Gastrocnemius medialis (tissue), 4 donors: Measurements from ENCODE around the gene KIAA1217. TPM values are rescaled to one million over a fixed set of nuclear protein-coding genes. Genes with fewer than 3 reads are reported as not detected.

ENCODE experiments used
- ATAC-seq, 2 donors: fragments of 150-250 bp; one replicate each; pipeline ENCODE4 v1.9.1; 2016
- DNase-seq, 2 donors: peaks; one replicate each; pipeline ENCODE4 v3.0.0-alpha.2; 2019
- H3K27ac ChIP-seq, 4 donors: fragments of 200-600 bp; sonication (generic); 1 replicate in 1 of 4; 2 replicates in 3 of 4; pipeline ENCODE4 v1.5.1; 2016 to 2018; ENCODE audit warnings: mild to moderate bottlenecking in 2 of 4, moderate library complexity in 1 of 4
- H3K27me3 ChIP-seq, 3 donors: fragments of 200-600 bp; sonication (generic) in 2 of 3; 1 replicate in 1 of 3; 2 replicates in 2 of 3; pipeline versions ENCODE4 v1.5.1 to v1.6.0; 2016 to 2019; ENCODE audit warnings: mild to moderate bottlenecking in 1 of 3, moderate library complexity in 1 of 3
- H3K36me3 ChIP-seq, 2 donors: fragments of 200-600 bp; sonication (generic) in 1 of 2; one replicate each; pipeline ENCODE4 v1.5.1; 2017 to 2018
- H3K4me1 ChIP-seq, 2 donors: fragments of 200-600 bp; sonication (generic) in 1 of 2; one replicate each; pipeline ENCODE4 v1.5.1; 2016 to 2017; ENCODE audit warnings: mild to moderate bottlenecking in 2 of 2
- H3K4me3 ChIP-seq, 4 donors: fragments of 200-600 bp; sonication (generic) in 3 of 4; 1 replicate in 1 of 4; 2 replicates in 3 of 4; pipeline ENCODE4 v1.5.1; 2016 to 2019; ENCODE audit warnings: mild to moderate bottlenecking in 2 of 4
- H3K9me3 ChIP-seq, 3 donors: fragments of 200-600 bp; sonication (generic) in 2 of 3; 1 replicate in 1 of 3; 2 replicates in 2 of 3; pipeline ENCODE4 v1.5.1; 2016 to 2019
- POLR2A ChIP-seq, 2 donors: fragments of 450-650 bp; IDR thresholded peaks; one replicate each; pipeline ENCODE4 v1.6.1; 2017; ENCODE audit warnings: antibody characterized with exemption in 2 of 2, mild to moderate bottlenecking in 2 of 2, moderate library complexity in 2 of 2
- in situ Hi-C, 4 donors: fragments of 200-750 bp; cut with MboI; loops; one replicate each; pipeline versions ENCODE4 v1.15.0 to v1.8.0; 2017; ENCODE audit warnings: low sequenced_read_pairs in 4 of 4
- intact Hi-C: fragments of 100-400 bp; cut with DNase I; formaldehyde crosslinking; loops from one replicate; pipeline ENCODE4 v1.15.1; 2023; ENCODE audit warnings: low total_unique reads
- total RNA-seq, 4 donors: library from RNA; depleted of rRNA; stranded (reverse); fragments of >200 nt; gene quantifications; one replicate each; pipeline versions ENCODE4 v1.1.0 to v1.2.3, GENCODE V29; 2016
- TF ChIP-seq, protein P1 (sequence below), 5 experiments: fragments of 450-650 bp in 3 of 5; fragments of 200-600 bp in 2 of 5; sonication (generic) in 2 of 5; IDR thresholded peaks in 4 of 5; conservative IDR thresholded peaks in 1 of 5; 1 replicate in 4 of 5; 2 replicates in 1 of 5; pipeline ENCODE4 v1.5.1; 2016 to 2019; ENCODE audit warnings: antibody characterized with exemption in 5 of 5, mild to moderate bottlenecking in 3 of 5, moderate library complexity in 3 of 5

KIAA1217 gene
- total RNA-seq, 4 donors from 2014 or later = 152 to 266 (median 155) TPM

DNA sequence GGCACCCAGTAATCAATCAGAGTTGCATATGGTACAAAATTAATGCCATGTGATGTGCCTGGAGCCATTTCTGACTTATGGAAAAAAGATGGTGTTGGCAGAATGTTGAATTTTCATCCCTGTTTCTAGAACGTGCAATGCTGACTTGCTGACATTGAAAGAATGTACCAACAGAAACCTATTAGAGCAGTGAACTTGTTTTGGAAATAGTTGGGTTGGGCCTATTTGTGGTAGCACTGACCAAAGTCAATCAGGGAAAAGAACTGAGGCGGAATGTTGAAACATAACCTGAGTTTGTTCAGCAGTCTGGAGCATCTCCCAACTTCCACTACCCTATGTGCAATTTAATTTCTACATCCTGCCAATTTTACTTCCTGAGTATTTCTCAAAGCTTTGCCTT lies 11.7 kb upstream of the KIAA1217 start:
- intact Hi-C loops (no loop called here), in situ Hi-C loops (no loop called here)
- Histone ChIP-seq H3K9me3 (no peaks in the 10 kb centered on the region), H3K4me1 (peaks cover 10 to 19% of the 10 kb centered on the region in 2 donors), H3K4me3 (no peak overlapping the region), H3K27ac (peak overlapping the region in 2 of 4 donors; percentile 3 to 30), H3K27me3 (no peaks in the 10 kb centered on the region), H3K36me3 (no peaks in the 10 kb centered on the region)
- ATAC-seq (no peak), DNase-seq (no peak)
- TF ChIP-seq, protein P1, sequence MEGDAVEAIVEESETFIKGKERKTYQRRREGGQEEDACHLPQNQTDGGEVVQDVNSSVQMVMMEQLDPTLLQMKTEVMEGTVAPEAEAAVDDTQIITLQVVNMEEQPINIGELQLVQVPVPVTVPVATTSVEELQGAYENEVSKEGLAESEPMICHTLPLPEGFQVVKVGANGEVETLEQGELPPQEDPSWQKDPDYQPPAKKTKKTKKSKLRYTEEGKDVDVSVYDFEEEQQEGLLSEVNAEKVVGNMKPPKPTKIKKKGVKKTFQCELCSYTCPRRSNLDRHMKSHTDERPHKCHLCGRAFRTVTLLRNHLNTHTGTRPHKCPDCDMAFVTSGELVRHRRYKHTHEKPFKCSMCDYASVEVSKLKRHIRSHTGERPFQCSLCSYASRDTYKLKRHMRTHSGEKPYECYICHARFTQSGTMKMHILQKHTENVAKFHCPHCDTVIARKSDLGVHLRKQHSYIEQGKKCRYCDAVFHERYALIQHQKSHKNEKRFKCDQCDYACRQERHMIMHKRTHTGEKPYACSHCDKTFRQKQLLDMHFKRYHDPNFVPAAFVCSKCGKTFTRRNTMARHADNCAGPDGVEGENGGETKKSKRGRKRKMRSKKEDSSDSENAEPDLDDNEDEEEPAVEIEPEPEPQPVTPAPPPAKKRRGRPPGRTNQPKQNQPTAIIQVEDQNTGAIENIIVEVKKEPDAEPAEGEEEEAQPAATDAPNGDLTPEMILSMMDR (IDR thresholded peaks at IDR 0.05 in 4 of 5, conservative IDR thresholded peaks at IDR 0.05 in 1 of 5) = no peak
- TF ChIP-seq POLR2A (IDR thresholded peaks at IDR 0.05) = no peak

DNA sequence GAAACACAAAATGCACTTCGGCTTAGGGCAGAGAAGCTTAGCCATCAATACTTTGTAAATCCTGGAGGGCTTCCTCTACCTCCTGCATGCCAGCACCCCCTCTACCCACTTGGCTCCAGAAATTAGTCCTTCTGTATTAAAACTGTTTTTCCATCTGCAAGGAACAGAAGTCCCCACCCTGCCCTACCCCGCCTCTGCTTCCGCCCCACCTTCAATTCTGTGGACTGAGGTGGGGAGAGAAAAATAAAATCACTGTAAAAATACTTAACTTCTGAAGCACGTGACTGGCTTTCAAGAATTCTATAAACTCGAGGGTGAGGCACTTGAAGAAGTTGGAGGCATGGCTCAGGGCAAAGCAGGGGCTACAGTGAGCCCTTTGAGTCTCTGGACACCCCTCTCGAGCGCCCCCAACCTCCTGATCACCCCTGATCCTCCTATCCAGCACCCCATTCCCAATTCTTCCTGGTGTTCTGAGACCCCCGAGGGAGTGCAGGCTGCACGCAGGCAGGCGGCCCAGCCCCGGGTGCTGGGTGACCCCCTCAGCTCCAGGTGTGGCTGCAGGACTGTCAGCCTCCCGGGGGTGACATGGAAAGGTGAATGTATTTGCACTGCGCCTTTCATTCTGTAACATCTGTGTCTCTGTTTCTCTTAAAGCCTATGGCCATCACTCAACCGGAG lies 7.3 kb upstream of the KIAA1217 start:
- ATAC-seq (no peak), DNase-seq (no peak)
- H3K27me3 ChIP-seq = no peaks in the 10 kb centered on the region
- peaks cover 24 to 35% of the 10 kb centered on the region in 2 donors for H3K4me1 ChIP-seq
- H3K9me3 ChIP-seq = no peaks in the 10 kb centered on the region
- intact Hi-C loops = loop anchor here (10.0 kb wide), 1 partner anchor 813 kb away; the partner anchor contains the start of genes ENKUR and THNSL1
- no peaks in the 10 kb centered on the region for H3K36me3 ChIP-seq
- H3K27ac ChIP-seq = peak overlapping the region in 1 of 4 donors; percentile 47
- in situ Hi-C loops = loop anchor here (10.0 to 25.0 kb wide), 3 partner anchors 161 to 323 kb away; no protein-coding TSS in a partner anchor
- no peak overlapping the region for H3K4me3 ChIP-seq
- no peak for TF ChIP-seq POLR2A (IDR thresholded peaks at IDR 0.05)
- TF ChIP-seq, protein P1 (IDR thresholded peaks at IDR 0.05 in 4 of 5, conservative IDR thresholded peaks at IDR 0.05 in 1 of 5) = no peak

- Histone ChIP-seq H3K9me3 (no peaks in the 10 kb centered on the region), H3K27me3 (no peaks in the 10 kb centered on the region), H3K36me3 (no peaks in the 10 kb centered on the region), H3K4me1 (peaks cover 24 to 35% of the 10 kb centered on the region in 2 donors), H3K27ac (peak overlapping the region in 1 of 4 donors; percentile 47), H3K4me3 (no peak overlapping the region)
- in situ Hi-C loops (loop anchor here (10.0 to 25.0 kb wide), 3 partner anchors 160 to 323 kb away; no protein-coding TSS in a partner anchor), intact Hi-C loops (loop anchor here (10.0 kb wide), 1 partner anchor 813 kb away; the partner anchor contains the start of genes ENKUR and THNSL1)
- ATAC-seq = no peak
- TF ChIP-seq, protein P1 (IDR thresholded peaks at IDR 0.05 in 4 of 5, conservative IDR thresholded peaks at IDR 0.05 in 1 of 5) = no peak
- no peak for TF ChIP-seq POLR2A (IDR thresholded peaks at IDR 0.05)
- no peak for DNase-seq
Measured at GRCh38 chr10:24202181-24202570, 6.8 kb upstream of the KIAA1217 start.

GRCh38 chr10:24205821-24206220 lies 3.1 kb upstream of the KIAA1217 start:
- intact Hi-C loops (loop anchor here (5.0 to 10.0 kb wide), 4 partner anchors 89 to 809 kb away; partner anchors contain the start of genes ENKUR and THNSL1), in situ Hi-C loops (loop anchor here (10.0 to 25.0 kb wide), 3 partner anchors 156 to 319 kb away; no protein-coding TSS in a partner anchor)
- H3K4me3 ChIP-seq = no peak overlapping the region
- H3K4me1 ChIP-seq = peaks cover 45 to 46% of the 10 kb centered on the region in 2 donors
- ATAC-seq (no peak), DNase-seq (no peak)
- H3K27me3 ChIP-seq = no peaks in the 10 kb centered on the region
- H3K27ac ChIP-seq = peak overlapping the region; percentile 92 to 96 (median 94)
- TF ChIP-seq, protein P1 (IDR thresholded peaks at IDR 0.05 in 4 of 5, conservative IDR thresholded peaks at IDR 0.05 in 1 of 5) = no peak
- no peak for TF ChIP-seq POLR2A (IDR thresholded peaks at IDR 0.05)
- H3K9me3 ChIP-seq = no peaks in the 10 kb centered on the region
- H3K36me3 ChIP-seq = no peaks in the 10 kb centered on the region
